Pancreas (tissue), 10 donors: ENCODE measurements around the gene AKR1D1. TPM values are rescaled to one million over a fixed set of nuclear protein-coding genes. Genes with fewer than 3 reads are reported as not detected.

Source experiments
- ATAC-seq, 4 donors: fragments of 200-7000 bp; cut with Tn5 transposase; one replicate each; pipeline versions ENCODE4 v1.8.0 to v1.9.1; 2020; ENCODE audit warnings: mild to moderate bottlenecking in 4 of 4, moderate library complexity in 4 of 4
- DNase-seq, 6 donors: peaks; one replicate each; pipeline ENCODE4 v3.0.0-alpha.2; 2020
- FAIRE-seq: peaks from 2 replicates; lab custom pipeline; 2012; peaks lifted over from hg19 to GRCh38; lab: Jason Lieb, UNC
- H3K27ac ChIP-seq, 4 donors: fragments of 200-600 bp; sonication (generic); 1 replicate in 3 of 4; 2 replicates in 1 of 4; pipeline versions ENCODE4 v1.5.0 to v1.8.0; 2020
- H3K27me3 ChIP-seq, 4 donors: fragments of 200-600 bp; one replicate each; pipeline ENCODE4 v1.8.0; 2021
- H3K36me3 ChIP-seq, 3 donors: fragments of 200-600 bp; sonication (generic) in 1 of 3; one replicate each; pipeline versions ENCODE4 v1.5.0 to v1.8.0; 2020 to 2021
- H3K4me1 ChIP-seq, 3 donors: fragments of 200-600 bp; one replicate each; pipeline ENCODE4 v1.8.0; 2021
- H3K4me3 ChIP-seq, 4 donors: fragments of 200-600 bp; sonication (generic) in 2 of 4; one replicate each; pipeline versions ENCODE4 v1.5.0 to v1.8.0; 2020 to 2021
- H3K9me3 ChIP-seq, 4 donors: fragments of 200-600 bp; one replicate each; pipeline ENCODE4 v1.8.0; 2021
- WGBS, 2 donors: extraction: QIAGEN DNeasy Blood & Tissue Kit; methylation state at CpG; one replicate each; pipeline ENCODE4 v1.1.7; 2013; 5-methylcytosine and 5-hydroxymethylcytosine counted together
- intact Hi-C, 3 donors: fragments of 100-400 bp; cut with DNase I; formaldehyde crosslinking; loops; one replicate each; pipeline versions ENCODE4 v1.11.1 to v1.14.2; 2022
- polyA plus RNA-seq, 2 donors: library from polyadenylated mRNA; stranded (reverse); fragments of 200-250 nt; gene quantifications; one replicate each; pipeline ENCODE4 v1.2.3, GENCODE V29; 2013
- total RNA-seq, 6 donors: library from RNA; stranded (reverse); fragmentation: NEBNext Ultra II Directional in 4 of 6; extraction: Animal tissue kit (Norgen Biotek cat#: 25700) in 4 of 6; gene quantifications; one replicate each; pipeline versions ENCODE4 v1.2.1 to v1.2.4, GENCODE V29; 2021 to 2023
- TF ChIP-seq, protein P1 (sequence below), 4 donors: fragments of 200-600 bp; sonication (generic) in 3 of 4; IDR thresholded peaks; one replicate each; pipeline versions ENCODE4 v1.5.0 to v1.8.0; 2021; ENCODE audit warnings: antibody characterized with exemption in 4 of 4
- donor health status: healthy with polysubstance abuse.
- donor health status: DM: no; HTN: no; CAD: no; lungs with moderate emphysema.
- donor health status: DM: no; HTN: no; CAD: no.
- donor health status: control.
- donor health status: control.
- donor health status: Bipolar disorder and iron deficiency.
- donor health status: DM: yes; HTN: yes; CAD: no.
- donor health status: DM: no; HTN: no; CAD: no.
- donor health status: DM: no; HTN: no; CAD: no.
- donor health status: DM: yes; HTN: yes; CAD: no.

AKR1D1 gene
- under 1 TPM in 1 of 6 donors, not detected in 5; 0.28 TPM for total RNA-seq
- polyA plus RNA-seq: under 1 TPM in 1 of 2 donors, not detected in 1; 0.02 TPM

DNA sequence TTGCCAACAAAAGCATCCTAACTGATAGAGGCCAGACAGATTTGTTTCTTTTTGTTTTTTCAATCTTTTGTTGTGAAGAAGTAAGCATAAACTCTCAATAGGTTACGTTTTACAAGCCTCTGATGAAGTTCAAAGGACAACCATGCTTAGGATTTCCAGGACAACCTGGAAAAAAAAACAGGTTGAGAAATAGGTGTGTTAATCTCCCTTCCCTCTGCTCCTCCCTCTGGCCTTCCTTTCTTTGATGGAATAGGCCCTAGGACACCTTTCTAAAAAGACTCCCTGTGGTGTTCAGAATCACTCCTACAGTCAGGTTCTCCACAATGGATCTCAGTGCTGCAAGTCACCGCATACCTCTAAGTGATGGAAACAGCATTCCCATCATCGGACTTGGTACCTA, at the start of gene AKR1D1:
TSS of gene AKR1D1 (plus strand) at position 264 of the 400 bp plus-strand sequence. CDS start at position 324, 60 bp downstream.
- Histone ChIP-seq H3K27me3 (no peaks in the 10 kb centered on the region), H3K4me3 (no peak within 1 kb of the TSS), H3K4me1 (no peaks in the 10 kb centered on the region), H3K9me3 (no peaks in the 10 kb centered on the region), H3K36me3 (no peaks in the 10 kb centered on the region), H3K27ac (no peak within 1 kb of the TSS)
- DNase-seq (no peak), ATAC-seq (no peak), FAIRE-seq (no peak)
- intact Hi-C loops: no loop called here
- TF ChIP-seq, protein P1, sequence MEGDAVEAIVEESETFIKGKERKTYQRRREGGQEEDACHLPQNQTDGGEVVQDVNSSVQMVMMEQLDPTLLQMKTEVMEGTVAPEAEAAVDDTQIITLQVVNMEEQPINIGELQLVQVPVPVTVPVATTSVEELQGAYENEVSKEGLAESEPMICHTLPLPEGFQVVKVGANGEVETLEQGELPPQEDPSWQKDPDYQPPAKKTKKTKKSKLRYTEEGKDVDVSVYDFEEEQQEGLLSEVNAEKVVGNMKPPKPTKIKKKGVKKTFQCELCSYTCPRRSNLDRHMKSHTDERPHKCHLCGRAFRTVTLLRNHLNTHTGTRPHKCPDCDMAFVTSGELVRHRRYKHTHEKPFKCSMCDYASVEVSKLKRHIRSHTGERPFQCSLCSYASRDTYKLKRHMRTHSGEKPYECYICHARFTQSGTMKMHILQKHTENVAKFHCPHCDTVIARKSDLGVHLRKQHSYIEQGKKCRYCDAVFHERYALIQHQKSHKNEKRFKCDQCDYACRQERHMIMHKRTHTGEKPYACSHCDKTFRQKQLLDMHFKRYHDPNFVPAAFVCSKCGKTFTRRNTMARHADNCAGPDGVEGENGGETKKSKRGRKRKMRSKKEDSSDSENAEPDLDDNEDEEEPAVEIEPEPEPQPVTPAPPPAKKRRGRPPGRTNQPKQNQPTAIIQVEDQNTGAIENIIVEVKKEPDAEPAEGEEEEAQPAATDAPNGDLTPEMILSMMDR (IDR thresholded peaks at IDR 0.05): no peak
- WGBS, 2 donors: 81 to 86% methylated on average over 3 of the region's 3 CpGs

- Histone ChIP-seq H3K27me3 (no peaks in the 10 kb centered on the region), H3K27ac (no peak overlapping the region), H3K4me3 (no peak overlapping the region), H3K9me3 (no peaks in the 10 kb centered on the region), H3K4me1 (no peaks in the 10 kb centered on the region), H3K36me3 (no peaks in the 10 kb centered on the region)
- ATAC-seq (no peak), FAIRE-seq (no peak), DNase-seq (no peak)
- 32 to 34% methylated on average over 2 of the region's 2 CpGs for WGBS, 2 donors
- intact Hi-C loops: no loop called here
- TF ChIP-seq, protein P1 (IDR thresholded peaks at IDR 0.05): no peak
Measured at GRCh38 chr7:138027100-138027499, 49.2 kb upstream of the AKR1D1 start.

GRCh38 chr7:138029126-138029525, 47.1 kb upstream of the AKR1D1 start:
- FAIRE-seq: no peak
- ATAC-seq: no peak
- 86 to 87% methylated on average over 4 of the region's 4 CpGs for WGBS, 2 donors
- intact Hi-C loops: no loop called here
- TF ChIP-seq, protein P1 (IDR thresholded peaks at IDR 0.05): no peak
- H3K27me3 ChIP-seq: no peaks in the 10 kb centered on the region
- H3K36me3 ChIP-seq: no peaks in the 10 kb centered on the region
- no peak overlapping the region for H3K27ac ChIP-seq
- H3K9me3 ChIP-seq: no peaks in the 10 kb centered on the region
- no peak overlapping the region for H3K4me3 ChIP-seq
- H3K4me1 ChIP-seq: no peaks in the 10 kb centered on the region
- no peak for DNase-seq

GRCh38 chr7:138029941-138030340, 46.3 kb upstream of the AKR1D1 start:
- H3K27me3 ChIP-seq: no peaks in the 10 kb centered on the region
- no peaks in the 10 kb centered on the region for H3K9me3 ChIP-seq
- DNase-seq (no peak), ATAC-seq (no peak), FAIRE-seq (no peak)
- H3K36me3 ChIP-seq: no peaks in the 10 kb centered on the region
- 74 to 75% methylated on average over 2 of the region's 2 CpGs for WGBS, 2 donors
- TF ChIP-seq, protein P1 (IDR thresholded peaks at IDR 0.05): no peak
- H3K4me1 ChIP-seq: no peaks in the 10 kb centered on the region
- no peak overlapping the region for H3K4me3 ChIP-seq
- no peak overlapping the region for H3K27ac ChIP-seq
- intact Hi-C loops: no loop called here

- Histone ChIP-seq H3K27me3 (no peaks in the 10 kb centered on the region), H3K36me3 (no peaks in the 10 kb centered on the region), H3K9me3 (no peaks in the 10 kb centered on the region), H3K4me3 (no peak overlapping the region), H3K4me1 (no peaks in the 10 kb centered on the region), H3K27ac (no peak overlapping the region)
- 77 to 84% methylated on average over 7 of the region's 7 CpGs for WGBS, 2 donors
- TF ChIP-seq, protein P1 (IDR thresholded peaks at IDR 0.05): no peak
- intact Hi-C loops: no loop called here
- no peak for DNase-seq
- no peak for ATAC-seq
- no peak for FAIRE-seq
Measured at GRCh38 chr7:138030679-138031351, 45.4 kb upstream of the AKR1D1 start.
